H9 (cell line): ENCODE measurements around the gene CLMP. TPM values are rescaled to one million over a fixed set of nuclear protein-coding genes. Genes with fewer than 3 reads are reported as not detected.

ENCODE experiments used
- DNase-seq: peaks from one replicate; pipeline ENCODE4 v3.0.0-alpha.2; 2017
- H2AFZ ChIP-seq: one replicate; pipeline ENCODE4 v1.6.1; 2013; ENCODE audit warnings: mild to moderate bottlenecking, low read length, control low read depth, moderate library complexity
- H2AK5ac ChIP-seq: 2 replicates; pipeline ENCODE4 v1.6.1; 2013; ENCODE audit warnings: low read length, control low read depth, mixed read lengths; ENCODE audit not compliant: insufficient read length
- H2BK120ac ChIP-seq: one replicate; pipeline ENCODE4 v1.6.1; 2013; ENCODE audit warnings: low read depth, mild to moderate bottlenecking, low read length, control low read depth, inconsistent platforms; ENCODE audit not compliant: poor library complexity, severe bottlenecking
- H2BK12ac ChIP-seq: 2 replicates; pipeline ENCODE4 v1.6.1; 2013; ENCODE audit warnings: low read length, control low read depth, mixed read lengths, low read depth; ENCODE audit not compliant: insufficient read length
- H2BK15ac ChIP-seq: 2 replicates; pipeline ENCODE4 v1.6.1; 2013; ENCODE audit warnings: low read depth, low read length, control low read depth
- H2BK20ac ChIP-seq: one replicate; pipeline ENCODE4 v1.6.1; 2013; ENCODE audit warnings: low read depth, mild to moderate bottlenecking, low read length, control low read depth, inconsistent platforms; ENCODE audit not compliant: poor library complexity, severe bottlenecking
- H2BK5ac ChIP-seq: 2 replicates; pipeline ENCODE4 v1.6.1; 2013; ENCODE audit warnings: low read length, control low read depth, mixed read lengths; ENCODE audit not compliant: insufficient read length
- H3K14ac ChIP-seq: 2 replicates; pipeline ENCODE4 v1.6.1; 2013; ENCODE audit warnings: low read length, control low read depth; ENCODE audit not compliant: insufficient read depth
- H3K18ac ChIP-seq: 2 replicates; pipeline ENCODE4 v1.6.1; 2013; ENCODE audit warnings: low read depth, mild to moderate bottlenecking, mixed read lengths, low read length, control low read depth; ENCODE audit not compliant: insufficient read length
- H3K23ac ChIP-seq: 2 replicates; pipeline ENCODE4 v1.6.1; 2013; ENCODE audit warnings: low read length, control low read depth, mixed read lengths, low read depth; ENCODE audit not compliant: insufficient read length
- H3K23me2 ChIP-seq: 2 replicates; pipeline ENCODE4 v1.6.1; 2013; ENCODE audit warnings: low read depth, mild to moderate bottlenecking, mixed read lengths, low read length, control low read depth; ENCODE audit not compliant: insufficient read length, poor library complexity, severe bottlenecking
- H3K27ac ChIP-seq: 2 replicates; pipeline ENCODE4 v1.5.1; 2013; ENCODE audit warnings: low read length, control low read depth, mixed read lengths, low read depth; ENCODE audit not compliant: insufficient read length
- H3K27me3 ChIP-seq: 2 replicates; pipeline ENCODE4 v1.6.1; 2013; ENCODE audit warnings: low read length, control low read depth, inconsistent platforms; ENCODE audit not compliant: insufficient read depth
- H3K4ac ChIP-seq: 2 replicates; pipeline ENCODE4 v1.6.1; 2013; ENCODE audit warnings: low read depth, mild to moderate bottlenecking, control low read depth, inconsistent platforms, low read length, moderate library complexity
- H3K4me1 ChIP-seq: 2 replicates; pipeline ENCODE4 v1.6.1; 2013; ENCODE audit warnings: low read length, control low read depth, inconsistent platforms; ENCODE audit not compliant: insufficient read depth
- H3K4me2 ChIP-seq: 2 replicates; pipeline ENCODE4 v1.6.1; 2013; ENCODE audit warnings: low read length, control low read depth, mixed read lengths; ENCODE audit not compliant: insufficient read length, insufficient read depth
- H3K56ac ChIP-seq: 2 replicates; pipeline ENCODE4 v1.6.1; 2013; ENCODE audit warnings: low read depth, mild to moderate bottlenecking, mixed read lengths, low read length, control low read depth; ENCODE audit not compliant: insufficient read length
- H3K79me1 ChIP-seq: 2 replicates; pipeline ENCODE4 v1.6.1; 2013; ENCODE audit warnings: low read depth, mild to moderate bottlenecking, moderate library complexity, low read length, control low read depth, inconsistent platforms; ENCODE audit not compliant: insufficient read depth, poor library complexity, severe bottlenecking
- H3K79me2 ChIP-seq: 2 replicates; pipeline ENCODE4 v1.6.1; 2013; ENCODE audit warnings: low read length, control low read depth, inconsistent platforms; ENCODE audit not compliant: insufficient read depth
- H3K9ac ChIP-seq: 2 replicates; pipeline ENCODE4 v1.6.1; 2013; ENCODE audit warnings: low read length, control low read depth, mixed read lengths; ENCODE audit not compliant: insufficient read length; ENCODE audit errors: extremely low read depth
- H3K9me3 ChIP-seq: one replicate; pipeline ENCODE4 v1.6.1; 2013; ENCODE audit warnings: low read depth, low read length, inconsistent platforms; ENCODE audit not compliant: control insufficient read depth
- H3T11ph ChIP-seq: one replicate; pipeline ENCODE4 v1.6.1; 2013; ENCODE audit warnings: mild to moderate bottlenecking, low read length, control low read depth, inconsistent platforms
- H4K20me1 ChIP-seq: one replicate; pipeline ENCODE4 v1.6.1; 2013; ENCODE audit not compliant: control insufficient read depth, insufficient read length, insufficient read depth
- H4K5ac ChIP-seq: 2 replicates; pipeline ENCODE4 v1.6.1; 2013; ENCODE audit warnings: low read depth, mild to moderate bottlenecking, mixed read lengths, low read length, control low read depth; ENCODE audit not compliant: insufficient read length
- H4K8ac ChIP-seq: replicated peaks from 2 replicates; pipeline ENCODE4 v1.6.1; 2013; ENCODE audit warnings: low read length, control low read depth, mixed read lengths, low read depth; ENCODE audit not compliant: insufficient read length
- H4K91ac ChIP-seq: 2 replicates; pipeline ENCODE4 v1.6.1; 2013; ENCODE audit warnings: low read depth, mild to moderate bottlenecking, moderate library complexity, mixed read lengths, low read length, control low read depth; ENCODE audit not compliant: insufficient read length
- H3K27ac Mint-ChIP-seq, 3 experiments: 2 replicates in 2 of 3; 3 replicates in 1 of 3; pipeline ENCODE4 v1.8.0; 2020 to 2021; ENCODE audit warnings: mixed read lengths in 3 of 3, mild to moderate bottlenecking in 1 of 3, moderate library complexity in 1 of 3
- H3K27me3 Mint-ChIP-seq: 2 replicates; pipeline ENCODE4 v1.8.0; 2021; ENCODE audit warnings: low read depth, mild to moderate bottlenecking, moderate library complexity, mixed read lengths
- H3K36me3 Mint-ChIP-seq, 3 experiments: 2 replicates in 2 of 3; 3 replicates in 1 of 3; pipeline ENCODE4 v1.8.0; 2020 to 2021; ENCODE audit warnings: low read depth in 3 of 3, mixed read lengths in 3 of 3; ENCODE audit not compliant: insufficient read depth in 1 of 3
- H3K4me1 Mint-ChIP-seq, 2 experiments: 2 replicates each; pipeline ENCODE4 v1.8.0; 2020; ENCODE audit warnings: mixed read lengths in 2 of 2
- H3K4me3 Mint-ChIP-seq, 2 experiments: 2 replicates in 1 of 2; 3 replicates in 1 of 2; pipeline ENCODE4 v1.8.0; 2020 to 2021; ENCODE audit warnings: mild to moderate bottlenecking in 2 of 2, mixed read lengths in 2 of 2, moderate library complexity in 1 of 2
- H3K9me3 Mint-ChIP-seq, 2 experiments: 2 replicates in 1 of 2; 3 replicates in 1 of 2; pipeline ENCODE4 v1.8.0; 2020; ENCODE audit warnings: mild to moderate bottlenecking in 2 of 2, mixed read lengths in 2 of 2, moderate library complexity in 1 of 2
- CTCF ChIP-seq: fragments of 200-600 bp; sonication (generic); conservative IDR thresholded peaks from 3 replicates; pipeline ENCODE4 v1.8.0; 2021; ENCODE audit warnings: antibody characterized with exemption, mild to moderate bottlenecking
- WGBS: extraction: QIAGEN DNeasy Blood & Tissue Kit; methylation state at CpG from one replicate; pipeline ENCODE4 v1.1.7; 2013; ENCODE audit warnings: missing lambda C conversion rate, low lambda C conversion rate, mixed read lengths; ENCODE audit not compliant: insufficient read length; ENCODE audit errors: extremely low coverage; 5-methylcytosine and 5-hydroxymethylcytosine counted together
- total RNA-seq: library from RNA; stranded (reverse); gene quantifications from 2 replicates; pipeline ENCODE4 v1.2.1, GENCODE V29; 2021

CLMP gene
- total RNA-seq, 1 experiment from 2014 or later: 13.8 TPM

GRCh38 chr11:123047947-123048293 is 147.1 kb downstream of the CLMP start:
- Histone ChIP-seq H3K4me2 (no peak overlapping the region), H3K4ac (no peak overlapping the region), H2BK5ac (no peak overlapping the region), H2AFZ (no peak overlapping the region), H2BK120ac (no peak overlapping the region), H2BK15ac (no peak overlapping the region), H3T11ph (no peak overlapping the region), H3K18ac (no peak overlapping the region), H2AK5ac (no peak overlapping the region), H3K23ac (no peak overlapping the region), H3K27me3 (no peaks in the 10 kb centered on the region; the same call in 1 of the 2 replicates), H3K9me3 (no peaks in the 10 kb centered on the region), H3K56ac (no peak overlapping the region), H3K27ac (no peak overlapping the region), H4K91ac (no peak overlapping the region), H3K14ac (no peak overlapping the region), H3K4me1 (no peaks in the 10 kb centered on the region), H3K23me2 (no peaks in the 10 kb centered on the region), H4K8ac (no peak overlapping the region), H4K5ac (no peak overlapping the region), H3K79me1 (no peaks in the 10 kb centered on the region), H3K79me2 (no peaks in the 10 kb centered on the region), H4K20me1 (no peaks in the 10 kb centered on the region), H3K9ac (no peak overlapping the region), H2BK20ac (no peak overlapping the region), H2BK12ac (no peak overlapping the region)
- no CpG with 5 or more reads among the region's 3 CpGs for WGBS
- H3K27ac Mint-ChIP-seq: no peak overlapping the region
- no peaks in the 10 kb centered on the region for H3K4me1 Mint-ChIP-seq
- H3K4me3 Mint-ChIP-seq: no peak overlapping the region
- no peaks in the 10 kb centered on the region for H3K9me3 Mint-ChIP-seq
- no peaks in the 10 kb centered on the region for H3K27me3 Mint-ChIP-seq
- no peak for TF ChIP-seq CTCF
- no peaks in the 10 kb centered on the region for H3K36me3 Mint-ChIP-seq
- DNase-seq: no peak
